GM20000 (cell line): ENCODE results near the gene MUSK.

Experiments used
- DNase-seq: peaks from one replicate; pipeline ENCODE4 v3.0.0; 2012; ENCODE audit warnings: low spot score
- TF ChIP-seq, protein P1 (sequence below): IDR thresholded peaks from 2 replicates; pipeline ENCODE4 v1.5.1; 2012; ENCODE audit warnings: mild to moderate bottlenecking, control low read depth; ENCODE audit errors: extremely low read depth, missing control alignments

MUSK gene

DNA sequence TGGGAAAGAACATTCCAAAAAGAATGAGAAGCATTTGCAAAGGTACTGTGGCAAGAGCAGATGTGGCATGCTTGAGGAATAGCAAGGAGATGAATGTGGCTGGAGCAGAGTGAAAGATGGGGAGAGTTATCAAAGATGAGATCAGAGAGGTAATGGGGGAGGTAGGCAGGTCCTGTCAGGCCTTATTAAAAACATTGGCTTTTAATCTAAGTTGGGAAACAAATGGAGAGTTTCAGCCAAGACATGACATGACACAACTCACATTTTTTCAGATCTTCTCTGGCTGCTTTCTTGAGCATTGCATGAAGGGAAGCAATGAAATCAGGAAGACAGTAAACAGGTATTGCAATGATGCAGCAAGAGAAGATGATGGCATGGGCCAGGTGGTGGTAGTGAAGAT, 120.3 kb downstream of the MUSK start:
- TF ChIP-seq, protein P1, sequence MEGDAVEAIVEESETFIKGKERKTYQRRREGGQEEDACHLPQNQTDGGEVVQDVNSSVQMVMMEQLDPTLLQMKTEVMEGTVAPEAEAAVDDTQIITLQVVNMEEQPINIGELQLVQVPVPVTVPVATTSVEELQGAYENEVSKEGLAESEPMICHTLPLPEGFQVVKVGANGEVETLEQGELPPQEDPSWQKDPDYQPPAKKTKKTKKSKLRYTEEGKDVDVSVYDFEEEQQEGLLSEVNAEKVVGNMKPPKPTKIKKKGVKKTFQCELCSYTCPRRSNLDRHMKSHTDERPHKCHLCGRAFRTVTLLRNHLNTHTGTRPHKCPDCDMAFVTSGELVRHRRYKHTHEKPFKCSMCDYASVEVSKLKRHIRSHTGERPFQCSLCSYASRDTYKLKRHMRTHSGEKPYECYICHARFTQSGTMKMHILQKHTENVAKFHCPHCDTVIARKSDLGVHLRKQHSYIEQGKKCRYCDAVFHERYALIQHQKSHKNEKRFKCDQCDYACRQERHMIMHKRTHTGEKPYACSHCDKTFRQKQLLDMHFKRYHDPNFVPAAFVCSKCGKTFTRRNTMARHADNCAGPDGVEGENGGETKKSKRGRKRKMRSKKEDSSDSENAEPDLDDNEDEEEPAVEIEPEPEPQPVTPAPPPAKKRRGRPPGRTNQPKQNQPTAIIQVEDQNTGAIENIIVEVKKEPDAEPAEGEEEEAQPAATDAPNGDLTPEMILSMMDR = no peak
- no peak for DNase-seq

DNA sequence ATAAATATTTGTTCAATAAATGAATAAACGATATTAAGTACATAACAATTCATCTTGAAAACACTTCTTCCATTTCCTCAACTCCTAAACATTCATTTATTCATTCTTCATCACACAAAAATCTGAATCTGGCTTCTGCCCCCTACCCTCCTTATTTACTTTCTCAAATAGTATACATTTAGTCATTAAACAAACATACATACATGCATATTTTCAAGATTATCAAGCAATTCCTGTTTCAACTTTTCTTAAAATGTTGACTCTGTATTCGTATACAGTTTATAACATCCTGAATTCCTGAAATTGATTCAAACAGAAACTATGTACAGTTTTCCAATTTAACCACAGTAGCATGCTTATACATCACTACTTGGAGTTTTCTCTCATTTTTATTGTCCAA, 129.0 kb downstream of the MUSK start:
- no peak for DNase-seq
- TF ChIP-seq, protein P1 = no peak

DNA sequence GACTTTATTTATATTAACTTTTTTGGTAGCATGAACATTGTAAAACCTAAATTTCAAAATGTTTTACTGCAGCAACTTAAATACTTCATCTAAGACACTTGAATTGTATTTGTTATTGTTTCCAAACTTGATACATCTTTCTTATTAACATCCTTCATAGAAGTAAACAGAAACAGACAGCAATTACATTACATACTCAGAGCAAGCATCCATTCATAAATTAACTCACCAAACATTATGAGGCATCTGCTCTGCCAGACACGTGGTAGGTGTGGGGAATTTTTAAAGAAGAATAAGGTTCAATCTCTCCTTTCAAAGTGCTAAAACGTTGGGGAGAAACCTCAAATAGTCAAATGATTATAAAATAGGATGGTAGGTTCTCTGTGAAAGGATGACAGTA, 130.8 kb downstream of the MUSK start:
- TF ChIP-seq, protein P1 = no peak
- DNase-seq = no peak

GRCh38 chr9:110801426-110801825, 132.8 kb downstream of the MUSK start:
- DNase-seq = no peak

DNA sequence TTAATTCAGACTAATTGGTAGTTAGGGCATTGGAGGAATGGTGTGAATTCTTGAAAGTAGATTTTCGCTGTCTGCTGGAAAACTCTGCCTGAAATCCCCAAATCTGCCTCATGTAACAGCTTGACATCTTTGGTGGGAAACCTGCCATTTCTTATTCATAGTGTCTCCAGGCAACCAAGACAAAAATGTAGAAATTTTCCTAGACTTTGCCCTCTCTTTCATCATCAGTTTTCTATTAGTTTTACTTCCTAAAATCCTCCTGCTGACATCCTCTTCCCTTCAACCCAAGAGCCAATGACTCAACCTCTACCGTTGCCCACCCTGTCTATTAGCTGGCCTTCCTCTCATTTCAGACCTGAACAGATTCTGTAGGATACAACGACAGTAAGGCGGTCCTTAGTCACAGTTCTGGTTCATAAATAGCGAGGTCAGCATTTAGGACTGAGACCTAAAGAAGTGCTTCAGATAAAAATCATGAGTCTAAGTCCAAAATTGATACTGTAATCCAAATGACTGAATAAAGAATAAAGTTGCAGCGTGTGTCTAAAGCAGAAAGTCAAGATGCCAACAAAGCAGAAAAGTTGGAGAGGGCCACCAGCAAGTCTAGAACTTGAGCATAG, 133.9 kb downstream of the MUSK start:
- TF ChIP-seq, protein P1 = no peak
- no peak for DNase-seq

More at GRCh38 chr9:110801426-110801825, 132.8 kb downstream of the MUSK start:
- TF ChIP-seq, protein P1 = no peak

GRCh38 chr9:110807956-110808598, 139.5 kb downstream of the MUSK start:
- TF ChIP-seq, protein P1 = no peak
- peak; percentile 26 for DNase-seq

DNA sequence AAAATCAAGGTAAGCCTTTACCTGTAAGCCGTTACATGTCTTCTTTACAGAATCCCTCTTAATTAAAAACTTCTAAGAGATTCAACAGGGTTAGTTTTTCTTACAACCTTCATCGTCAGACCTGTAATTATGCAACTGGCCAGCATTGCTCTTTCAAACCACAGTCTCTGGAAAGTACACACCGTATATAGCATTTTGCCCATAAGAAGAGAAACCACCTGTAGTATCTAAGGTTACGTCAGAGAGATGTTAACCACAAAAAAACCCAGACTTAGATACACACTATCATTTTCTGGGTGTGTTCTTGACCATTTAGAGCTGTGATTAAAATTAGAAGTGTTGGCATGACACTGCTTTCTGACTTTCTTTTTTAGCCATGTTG, 140.0 kb downstream of the MUSK start:
- peak; percentile 63 for DNase-seq
- TF ChIP-seq, protein P1 = no peak
